ENCODE measurements around the gene CLSTN2. TPM values are rescaled to one million over a fixed set of nuclear protein-coding genes. Genes with fewer than 3 reads are reported as not detected.

CLSTN2 gene
- total and polyA plus RNA-seq, 2 experiments from 2014 or later: 3.5 to 7.0 TPM

DNA sequence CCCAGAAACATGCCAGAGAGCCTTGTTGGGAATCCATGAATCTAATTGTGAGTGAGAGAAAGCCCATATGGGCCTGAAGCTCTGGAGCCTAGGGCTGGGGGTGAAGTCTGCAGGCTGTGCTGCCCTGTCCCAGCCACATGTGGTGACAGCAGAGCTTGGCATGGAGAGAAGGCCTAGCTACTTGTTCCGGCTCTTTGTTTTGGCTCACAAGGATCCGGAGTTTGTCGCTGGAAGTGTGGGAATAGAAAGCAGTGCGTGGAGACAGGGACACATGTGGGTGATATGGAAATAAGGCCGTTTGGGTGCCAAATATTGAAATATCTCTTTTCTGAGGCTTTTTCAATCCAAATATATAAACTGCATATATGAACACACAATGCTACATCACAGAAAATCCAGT is 78.2 kb downstream of the CLSTN2 start:
- Histone ChIP-seq H3K27ac (no peak overlapping the region), H3K36me3 (no peaks in the 10 kb centered on the region), H3K9me3 (ENCODE audit: low read depth) (no peaks in the 10 kb centered on the region), H3K4me1 (ENCODE audit: low read depth) (no peaks in the 10 kb centered on the region), H3K27me3 (no peaks in the 10 kb centered on the region), H3K4me3 (no peak overlapping the region)
- no peak for DNase-seq (ENCODE audit: low read depth in 1 of 2, low spot score in 1 of 2)
- TF ChIP-seq, protein P1, sequence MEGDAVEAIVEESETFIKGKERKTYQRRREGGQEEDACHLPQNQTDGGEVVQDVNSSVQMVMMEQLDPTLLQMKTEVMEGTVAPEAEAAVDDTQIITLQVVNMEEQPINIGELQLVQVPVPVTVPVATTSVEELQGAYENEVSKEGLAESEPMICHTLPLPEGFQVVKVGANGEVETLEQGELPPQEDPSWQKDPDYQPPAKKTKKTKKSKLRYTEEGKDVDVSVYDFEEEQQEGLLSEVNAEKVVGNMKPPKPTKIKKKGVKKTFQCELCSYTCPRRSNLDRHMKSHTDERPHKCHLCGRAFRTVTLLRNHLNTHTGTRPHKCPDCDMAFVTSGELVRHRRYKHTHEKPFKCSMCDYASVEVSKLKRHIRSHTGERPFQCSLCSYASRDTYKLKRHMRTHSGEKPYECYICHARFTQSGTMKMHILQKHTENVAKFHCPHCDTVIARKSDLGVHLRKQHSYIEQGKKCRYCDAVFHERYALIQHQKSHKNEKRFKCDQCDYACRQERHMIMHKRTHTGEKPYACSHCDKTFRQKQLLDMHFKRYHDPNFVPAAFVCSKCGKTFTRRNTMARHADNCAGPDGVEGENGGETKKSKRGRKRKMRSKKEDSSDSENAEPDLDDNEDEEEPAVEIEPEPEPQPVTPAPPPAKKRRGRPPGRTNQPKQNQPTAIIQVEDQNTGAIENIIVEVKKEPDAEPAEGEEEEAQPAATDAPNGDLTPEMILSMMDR (IDR thresholded peaks at IDR 0.05; ENCODE audit: low read depth, low read length): no peak

DNA sequence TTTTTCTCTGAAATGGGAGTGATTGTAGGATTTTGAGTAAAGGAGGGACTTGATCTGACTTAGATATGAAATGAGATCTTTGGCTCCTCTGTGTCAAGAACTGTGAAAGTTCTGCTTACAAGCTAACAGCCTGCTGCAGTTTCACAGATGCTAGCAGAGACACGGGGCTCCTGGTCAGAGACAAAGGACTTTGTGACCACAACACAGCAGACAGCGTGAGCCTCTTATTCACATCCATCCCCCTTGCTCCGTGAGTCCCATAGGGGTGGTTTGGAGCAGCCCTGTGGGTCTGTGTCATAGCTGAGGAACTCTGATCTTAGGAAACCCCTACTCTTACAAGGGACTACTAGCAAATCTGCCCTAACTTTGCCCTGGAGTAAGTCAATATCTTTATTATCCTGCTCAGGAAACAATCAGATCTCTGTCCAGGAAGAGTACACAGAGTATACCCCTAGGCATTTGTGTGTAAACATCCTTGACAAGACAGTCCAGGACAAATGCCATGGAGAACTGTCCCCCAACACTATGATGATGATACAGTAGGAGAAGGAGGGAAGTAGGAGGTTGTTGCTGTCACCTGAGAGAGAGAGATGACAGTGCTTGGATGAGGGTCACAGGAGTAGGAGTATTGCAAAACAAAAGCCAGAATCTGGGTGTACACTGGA is 80.0 kb downstream of the CLSTN2 start:
- TF ChIP-seq, protein P1 (IDR thresholded peaks at IDR 0.05; ENCODE audit: low read depth, low read length): no peak
- H3K4me3 ChIP-seq: no peak overlapping the region
- H3K4me1 ChIP-seq (ENCODE audit: low read depth): no peaks in the 10 kb centered on the region
- no peaks in the 10 kb centered on the region for H3K27me3 ChIP-seq
- no peak overlapping the region for H3K27ac ChIP-seq
- DNase-seq (ENCODE audit: low read depth in 1 of 2, low spot score in 1 of 2): no peak
- no peaks in the 10 kb centered on the region for H3K9me3 ChIP-seq (ENCODE audit: low read depth)
- no peaks in the 10 kb centered on the region for H3K36me3 ChIP-seq

DNA sequence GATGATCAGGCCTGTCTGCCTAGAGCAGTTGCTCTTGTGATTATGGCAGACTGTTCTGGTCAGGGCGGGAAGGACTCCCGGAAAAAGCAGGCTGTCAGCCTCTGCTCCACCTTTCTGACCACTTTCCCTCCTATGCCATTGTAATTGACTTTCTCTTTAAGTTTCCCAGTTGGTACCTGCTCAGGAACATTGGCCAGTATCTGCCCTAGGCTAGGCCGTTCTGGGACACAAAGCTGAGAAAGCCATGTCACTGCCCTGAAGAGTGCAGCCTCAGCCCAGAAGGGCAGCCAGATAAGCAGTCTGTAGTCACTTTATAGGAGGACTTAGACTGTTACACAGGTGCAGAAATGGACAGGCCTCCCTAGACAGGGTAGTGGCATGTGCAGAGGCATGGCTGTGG is 80.8 kb downstream of the CLSTN2 start:
- no peaks in the 10 kb centered on the region for H3K27me3 ChIP-seq
- H3K36me3 ChIP-seq: no peaks in the 10 kb centered on the region
- TF ChIP-seq, protein P1 (IDR thresholded peaks at IDR 0.05; ENCODE audit: low read depth, low read length): no peak
- no peaks in the 10 kb centered on the region for H3K9me3 ChIP-seq (ENCODE audit: low read depth)
- no peak for DNase-seq (ENCODE audit: low read depth in 1 of 2, low spot score in 1 of 2)
- no peaks in the 10 kb centered on the region for H3K4me1 ChIP-seq (ENCODE audit: low read depth)
- no peak overlapping the region for H3K4me3 ChIP-seq
- H3K27ac ChIP-seq: no peak overlapping the region

DNA sequence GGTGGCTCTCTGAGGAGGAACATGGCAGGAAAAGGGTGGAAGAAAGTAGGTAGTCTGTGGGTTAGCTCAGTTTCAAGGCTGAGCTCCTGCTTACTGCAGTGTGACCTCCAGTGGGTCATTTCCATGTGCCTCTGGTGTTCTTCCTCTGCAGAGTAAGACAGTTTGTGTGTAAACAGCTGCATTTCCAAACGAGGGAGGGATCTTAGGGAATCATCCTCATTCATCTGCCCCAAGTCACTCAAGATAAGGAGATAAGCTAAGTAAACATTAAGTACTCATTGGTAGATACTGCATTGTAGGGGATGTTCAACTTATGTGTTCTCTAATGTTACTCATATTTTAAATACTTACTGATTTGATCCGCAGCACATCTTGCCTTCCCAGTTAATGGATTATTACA is 83.6 kb downstream of the CLSTN2 start:
- Histone ChIP-seq H3K4me3 (no peak overlapping the region), H3K27me3 (no peaks in the 10 kb centered on the region), H3K9me3 (ENCODE audit: low read depth) (no peaks in the 10 kb centered on the region), H3K4me1 (ENCODE audit: low read depth) (no peaks in the 10 kb centered on the region), H3K27ac (no peak overlapping the region), H3K36me3 (no peaks in the 10 kb centered on the region)
- no peak for DNase-seq (ENCODE audit: low read depth in 1 of 2, low spot score in 1 of 2)
- TF ChIP-seq, protein P1 (IDR thresholded peaks at IDR 0.05; ENCODE audit: low read depth, low read length): no peak

DNA sequence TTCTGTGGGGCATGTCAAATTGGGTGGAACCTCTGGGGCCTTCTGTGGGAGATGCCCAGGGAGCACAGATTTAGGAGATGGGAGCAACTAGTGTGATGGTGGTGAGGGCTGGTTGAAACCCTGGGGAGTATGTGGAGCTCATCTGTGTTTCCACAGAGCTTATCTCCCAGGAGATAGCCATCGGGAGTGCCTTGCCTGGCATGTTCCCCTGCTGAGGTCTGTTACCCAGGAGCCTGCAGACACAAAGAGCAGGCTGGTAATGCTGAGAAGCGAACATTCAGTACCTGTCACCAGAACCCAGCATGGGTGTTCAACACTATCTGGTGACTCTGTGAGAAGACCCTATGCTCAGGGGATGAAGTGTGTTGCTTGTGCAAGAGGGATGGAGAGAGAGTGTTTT is 85.0 kb downstream of the CLSTN2 start:
- H3K4me1 ChIP-seq (ENCODE audit: low read depth): no peaks in the 10 kb centered on the region
- H3K27ac ChIP-seq: no peak overlapping the region
- H3K27me3 ChIP-seq: no peaks in the 10 kb centered on the region
- no peak overlapping the region for H3K4me3 ChIP-seq
- no peak for DNase-seq (ENCODE audit: low read depth in 1 of 2, low spot score in 1 of 2)
- TF ChIP-seq, protein P1 (IDR thresholded peaks at IDR 0.05; ENCODE audit: low read depth, low read length): no peak
- H3K36me3 ChIP-seq: no peaks in the 10 kb centered on the region
- H3K9me3 ChIP-seq (ENCODE audit: low read depth): no peaks in the 10 kb centered on the region

Data from cardiac muscle cell (in vitro differentiated cells and primary cell).